A673 (cell line): ENCODE measurements around the gene SRMS.

ENCODE experiments used
- CTCF ChIP-seq: fragments of 300-800, 200-600 bp; sonication (generic); conservative IDR thresholded peaks from 2 replicates; pipeline ENCODE4 v1.5.1; 2017; ENCODE audit warnings: low read depth, mild to moderate bottlenecking, antibody characterized with exemption, low read length, moderate library complexity, mixed read lengths
- EZH2 ChIP-seq: fragments of 200-600 bp; sonication (generic); IDR thresholded peaks from 2 replicates; pipeline ENCODE4 v1.6.1; 2017; ENCODE audit warnings: borderline replicate concordance, low read depth, mild to moderate bottlenecking, mixed read lengths, antibody characterized with exemption, low read length; ENCODE audit not compliant: poor library complexity, severe bottlenecking

DNA sequence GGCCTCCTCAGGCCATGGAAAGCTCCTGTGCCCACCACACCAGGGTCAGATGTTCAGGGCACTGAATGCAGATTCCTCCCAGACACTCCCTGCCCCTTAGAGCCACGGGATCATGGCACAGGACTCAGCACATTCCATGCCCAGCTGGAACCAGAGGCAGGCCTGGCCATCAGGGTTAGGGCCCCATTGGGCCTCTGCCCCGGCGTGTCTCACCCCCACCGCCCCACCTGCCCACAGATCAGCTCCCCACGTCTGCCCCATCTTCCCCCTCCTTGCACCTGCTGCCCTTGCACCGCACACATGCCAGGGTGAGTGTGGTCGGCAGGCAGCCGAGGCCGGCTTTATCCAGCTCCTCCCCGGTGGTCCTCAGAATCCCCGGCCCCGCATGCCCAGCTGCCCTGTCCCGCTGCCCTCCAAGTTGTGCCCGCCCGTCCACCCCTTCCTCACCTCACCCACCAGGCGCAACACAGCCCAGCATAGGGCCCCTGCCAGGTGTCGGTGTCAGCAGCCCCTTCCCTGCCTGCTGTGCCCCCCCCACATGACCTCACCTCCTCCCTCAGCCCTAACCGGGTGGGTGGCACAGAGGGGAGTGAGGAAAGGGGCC lies 2.2 kb upstream of the SRMS start:
- TF ChIP-seq CTCF, result no peak
- no peak for TF ChIP-seq EZH2
